ENCODE data around the gene ZNF462.

ZNF462 gene

GRCh38 chr9:106874031-106874430, 11.1 kb downstream of the ZNF462 start:
- H3K14ac ChIP-seq (ENCODE audit: low read length in 2 of 2) = no peak overlapping the region
- H2BK12ac ChIP-seq (ENCODE audit: low read length in 2 of 2) = no peak overlapping the region
- H2AFZ ChIP-seq (ENCODE audit: low read depth, low read length) = no peak overlapping the region
- peak overlapping the region; percentile 36 for H3K27ac ChIP-seq (ENCODE audit: low read length, poor library complexity, severe bottlenecking)
- H3K18ac ChIP-seq (ENCODE audit: low read depth in 1 of 2, low read length in 2 of 2) = no peak overlapping the region
- 100% methylated on average over 2 of the region's 3 CpGs for WGBS
- no peaks in the 10 kb centered on the region for H3K36me3 ChIP-seq (ENCODE audit: control insufficient read depth in 1 of 2, insufficient read depth in 2 of 2, low read depth in 1 of 2, low read length in 2 of 2)
- peaks cover 10% of the 10 kb centered on the region for H3K4me1 ChIP-seq (ENCODE audit: control insufficient read depth, insufficient read depth, low read depth, low read length)
- no peak overlapping the region for H3K4me3 ChIP-seq (ENCODE audit: insufficient read depth in 1 of 2, low read depth in 1 of 2, low read length in 2 of 2)
- H3K4me2 ChIP-seq (ENCODE audit: low read length, poor library complexity, severe bottlenecking) = no peak overlapping the region
- H3K27me3 ChIP-seq (ENCODE audit: control insufficient read depth in 1 of 2, insufficient read depth in 1 of 2, low read length in 2 of 2) = no peaks in the 10 kb centered on the region
- no peak overlapping the region for H3K9ac ChIP-seq (ENCODE audit: low read length)
- H2AK5ac ChIP-seq (ENCODE audit: low read length, severe bottlenecking) = peak overlapping the region; percentile 81
- H3K4ac ChIP-seq (ENCODE audit: low read depth in 1 of 2, low read length in 2 of 2) = no peak overlapping the region
- H4K91ac ChIP-seq (ENCODE audit: low read length) = no peak overlapping the region
- no peak overlapping the region for H3K23ac ChIP-seq (ENCODE audit: low read length in 2 of 2)
- H2BK15ac ChIP-seq (ENCODE audit: low read depth, poor library complexity, severe bottlenecking) = no peak overlapping the region
- DNase-seq = no peak
- peaks cover 4% of the 10 kb centered on the region for H3K79me1 ChIP-seq (replicated peaks; ENCODE audit: low read length, poor library complexity, severe bottlenecking)
- H4K8ac ChIP-seq (ENCODE audit: low read length) = no peak overlapping the region
- H3K9me3 ChIP-seq (ENCODE audit: control insufficient read depth, low read length) = no peaks in the 10 kb centered on the region
- H2BK5ac ChIP-seq (ENCODE audit: low read depth, low read length, poor library complexity, severe bottlenecking) = no peak overlapping the region
- no peak overlapping the region for H2BK120ac ChIP-seq (ENCODE audit: low read depth, low read length)

GRCh38 chr9:106874652-106875051, 11.7 kb downstream of the ZNF462 start:
- Histone ChIP-seq H3K9me3 (ENCODE audit: control insufficient read depth, low read length) (no peaks in the 10 kb centered on the region), H2BK120ac (ENCODE audit: low read depth, low read length) (no peak overlapping the region), H2AFZ (ENCODE audit: low read depth, low read length) (no peak overlapping the region), H2BK12ac (ENCODE audit: low read length in 2 of 2) (no peak overlapping the region), H2AK5ac (ENCODE audit: low read length, severe bottlenecking) (no peak overlapping the region), H3K9ac (ENCODE audit: low read length) (no peak overlapping the region), H3K27me3 (ENCODE audit: control insufficient read depth in 1 of 2, insufficient read depth in 1 of 2, low read length in 2 of 2) (no peaks in the 10 kb centered on the region), H3K14ac (ENCODE audit: low read length in 2 of 2) (no peak overlapping the region), H3K4me3 (ENCODE audit: insufficient read depth in 1 of 2, low read depth in 1 of 2, low read length in 2 of 2) (no peak overlapping the region), H3K36me3 (ENCODE audit: control insufficient read depth in 1 of 2, insufficient read depth in 2 of 2, low read depth in 1 of 2, low read length in 2 of 2) (no peaks in the 10 kb centered on the region), H2BK5ac (ENCODE audit: low read depth, low read length, poor library complexity, severe bottlenecking) (no peak overlapping the region), H4K91ac (ENCODE audit: low read length) (no peak overlapping the region), H3K79me1 (replicated peaks; ENCODE audit: low read length, poor library complexity, severe bottlenecking) (peaks cover 4% of the 10 kb centered on the region), H3K4me1 (ENCODE audit: control insufficient read depth, insufficient read depth, low read depth, low read length) (peaks cover 10% of the 10 kb centered on the region), H4K8ac (ENCODE audit: low read length) (no peak overlapping the region), H3K27ac (ENCODE audit: low read length, poor library complexity, severe bottlenecking) (no peak overlapping the region), H3K18ac (ENCODE audit: low read depth in 1 of 2, low read length in 2 of 2) (no peak overlapping the region), H3K4me2 (ENCODE audit: low read length, poor library complexity, severe bottlenecking) (no peak overlapping the region), H2BK15ac (ENCODE audit: low read depth, poor library complexity, severe bottlenecking) (no peak overlapping the region), H3K23ac (ENCODE audit: low read length in 2 of 2) (no peak overlapping the region), H3K4ac (ENCODE audit: low read depth in 1 of 2, low read length in 2 of 2) (no peak overlapping the region)
- DNase-seq = peak; percentile 36
- 89% methylated on average over 2 of the region's 2 CpGs for WGBS

- Histone ChIP-seq H4K8ac (ENCODE audit: low read length) (no peak overlapping the region), H2AK5ac (ENCODE audit: low read length, severe bottlenecking) (no peak overlapping the region), H3K18ac (ENCODE audit: low read depth in 1 of 2, low read length in 2 of 2) (no peak overlapping the region), H2BK12ac (ENCODE audit: low read length in 2 of 2) (no peak overlapping the region), H2AFZ (ENCODE audit: low read depth, low read length) (no peak overlapping the region), H3K14ac (ENCODE audit: low read length in 2 of 2) (no peak overlapping the region), H2BK120ac (ENCODE audit: low read depth, low read length) (no peak overlapping the region), H2BK5ac (ENCODE audit: low read depth, low read length, poor library complexity, severe bottlenecking) (no peak overlapping the region), H3K36me3 (ENCODE audit: control insufficient read depth in 1 of 2, insufficient read depth in 2 of 2, low read depth in 1 of 2, low read length in 2 of 2) (no peaks in the 10 kb centered on the region), H3K4me3 (ENCODE audit: insufficient read depth in 1 of 2, low read depth in 1 of 2, low read length in 2 of 2) (no peak overlapping the region), H3K9ac (ENCODE audit: low read length) (no peak overlapping the region), H3K23ac (ENCODE audit: low read length in 2 of 2) (no peak overlapping the region), H3K4me1 (ENCODE audit: control insufficient read depth, insufficient read depth, low read depth, low read length) (peaks cover 14% of the 10 kb centered on the region), H2BK15ac (ENCODE audit: low read depth, poor library complexity, severe bottlenecking) (no peak overlapping the region), H3K79me1 (replicated peaks; ENCODE audit: low read length, poor library complexity, severe bottlenecking) (peaks cover under 1% of the 10 kb centered on the region), H3K4me2 (ENCODE audit: low read length, poor library complexity, severe bottlenecking) (no peak overlapping the region), H3K9me3 (ENCODE audit: control insufficient read depth, low read length) (no peaks in the 10 kb centered on the region), H3K27ac (ENCODE audit: low read length, poor library complexity, severe bottlenecking) (no peak overlapping the region), H4K91ac (ENCODE audit: low read length) (no peak overlapping the region), H3K27me3 (ENCODE audit: control insufficient read depth in 1 of 2, insufficient read depth in 1 of 2, low read length in 2 of 2) (no peaks in the 10 kb centered on the region), H3K4ac (ENCODE audit: low read depth in 1 of 2, low read length in 2 of 2) (no peak overlapping the region)
- no peak for DNase-seq
- 100% methylated on average over 2 of the region's 3 CpGs for WGBS
These were observed 12.6 kb downstream of the ZNF462 start for GRCh38 chr9:106875529-106875928.

- no peaks in the 10 kb centered on the region for H3K9me3 ChIP-seq (ENCODE audit: control insufficient read depth, low read length)
- 99% methylated on average over 5 of the region's 6 CpGs for WGBS
- H2AK5ac ChIP-seq (ENCODE audit: low read length, severe bottlenecking) = no peak overlapping the region
- H4K91ac ChIP-seq (ENCODE audit: low read length) = no peak overlapping the region
- H3K18ac ChIP-seq (ENCODE audit: low read depth in 1 of 2, low read length in 2 of 2) = no peak overlapping the region
- H3K36me3 ChIP-seq (ENCODE audit: control insufficient read depth in 1 of 2, insufficient read depth in 2 of 2, low read depth in 1 of 2, low read length in 2 of 2) = no peaks in the 10 kb centered on the region
- H3K4ac ChIP-seq (ENCODE audit: low read depth in 1 of 2, low read length in 2 of 2) = no peak overlapping the region
- H2AFZ ChIP-seq (ENCODE audit: low read depth, low read length) = no peak overlapping the region
- H3K27ac ChIP-seq (ENCODE audit: low read length, poor library complexity, severe bottlenecking) = no peak overlapping the region
- no peak overlapping the region for H4K8ac ChIP-seq (ENCODE audit: low read length)
- H3K23ac ChIP-seq (ENCODE audit: low read length in 2 of 2) = no peak overlapping the region
- H3K4me2 ChIP-seq (ENCODE audit: low read length, poor library complexity, severe bottlenecking) = no peak overlapping the region
- H3K9ac ChIP-seq (ENCODE audit: low read length) = no peak overlapping the region
- H2BK15ac ChIP-seq (ENCODE audit: low read depth, poor library complexity, severe bottlenecking) = no peak overlapping the region
- H2BK5ac ChIP-seq (ENCODE audit: low read depth, low read length, poor library complexity, severe bottlenecking) = no peak overlapping the region
- DNase-seq = no peak
- no peak overlapping the region for H3K4me3 ChIP-seq (ENCODE audit: insufficient read depth in 1 of 2, low read depth in 1 of 2, low read length in 2 of 2)
- peaks cover 16% of the 10 kb centered on the region for H3K4me1 ChIP-seq (ENCODE audit: control insufficient read depth, insufficient read depth, low read depth, low read length)
- no peaks in the 10 kb centered on the region for H3K79me1 ChIP-seq (replicated peaks; ENCODE audit: low read length, poor library complexity, severe bottlenecking)
- no peaks in the 10 kb centered on the region for H3K27me3 ChIP-seq (ENCODE audit: control insufficient read depth in 1 of 2, insufficient read depth in 1 of 2, low read length in 2 of 2)
- no peak overlapping the region for H2BK120ac ChIP-seq (ENCODE audit: low read depth, low read length)
- no peak overlapping the region for H3K14ac ChIP-seq (ENCODE audit: low read length in 2 of 2)
- H2BK12ac ChIP-seq (ENCODE audit: low read length in 2 of 2) = no peak overlapping the region
These were observed 14.4 kb downstream of the ZNF462 start for GRCh38 chr9:106877345-106877744.
